Measurements from ENCODE around the gene PDCL2. TPM values are rescaled to one million over a fixed set of nuclear protein-coding genes. Genes with fewer than 3 reads are reported as not detected.

Gene PDCL2
- total and polyA plus RNA-seq, 2 of the 13 experiments (the other 11 are each of a cell fraction or from before 2014, with no cell fraction given), result not detected

DNA sequence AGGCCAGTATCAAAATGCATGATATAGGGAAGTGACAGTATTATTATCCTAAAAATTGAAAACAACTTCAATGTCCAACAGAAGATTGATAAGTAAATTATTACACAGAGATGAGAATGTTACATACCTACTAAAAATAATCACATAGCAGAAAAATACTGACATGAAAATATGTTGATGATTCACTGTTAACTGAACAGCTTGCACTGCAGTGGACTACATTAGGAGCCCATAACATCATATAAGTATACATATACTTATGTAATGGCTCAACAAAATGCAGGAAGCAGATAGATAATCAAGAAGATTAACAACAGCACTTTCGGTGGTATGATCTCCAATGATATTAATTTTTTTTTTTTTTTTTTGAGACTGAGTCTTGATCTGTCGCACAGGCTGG is 52.4 kb downstream of the PDCL2 start:
- no peak overlapping the region for H3K9ac ChIP-seq (ENCODE audit: insufficient read depth, low read depth, low read length)
- DNase-seq (ENCODE audit: low spot score), result no peak

DNA sequence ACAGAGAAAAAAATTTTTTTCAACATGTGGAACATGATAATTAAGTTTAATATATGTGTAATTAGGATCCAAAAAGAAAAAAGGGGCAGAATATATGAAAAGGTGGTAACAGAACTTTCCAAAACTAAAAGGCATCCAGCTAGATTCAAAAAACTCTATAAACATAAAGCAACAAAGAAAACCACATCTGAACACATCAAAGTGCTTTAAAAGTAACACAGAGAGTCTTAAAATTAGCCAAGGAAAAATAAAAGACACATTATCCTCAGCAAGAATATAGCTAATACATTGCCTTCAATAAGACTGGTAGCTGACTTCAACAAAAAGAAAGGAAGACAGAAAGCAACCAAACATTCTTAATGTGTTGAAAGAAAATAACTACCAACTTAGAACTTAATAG is 53.5 kb downstream of the PDCL2 start:
- H3K27ac ChIP-seq (ENCODE audit: extremely low read length, insufficient read depth, low read length), result no peak overlapping the region
- in situ Hi-C loops (cut with HindIII; ENCODE audit: extremely low pct_ligation_motif_present, low pct_unique_long_range_greater_than_20kb) (no loop called here), intact Hi-C loops (cut with micrococcal nuclease; ENCODE audit: unreplicated experiment) (no loop called here)
- no peak for DNase-seq (ENCODE audit: low spot score)
- no peak overlapping the region for H3K9ac ChIP-seq (ENCODE audit: insufficient read depth, low read depth, low read length)
- CTCF ChIA-PET (ENCODE audit: low intra/inter-chr PET ratio, low total read pairs), result no interaction called here
- no peak overlapping the region for H2AFZ ChIP-seq (ENCODE audit: low read length)
- H3K79me2 ChIP-seq (ENCODE audit: insufficient read depth, low read length), result peaks cover 42% of the 10 kb centered on the region
- FAIRE-seq, result no peak
- no peak overlapping the region for H3K4me3 ChIP-seq (replicated peaks in 1 of 3; ENCODE audit: insufficient read depth in 1 of 3, low read depth in 2 of 3, low read length in 3 of 3)
- no peak overlapping the region for H3K4me2 ChIP-seq (ENCODE audit: low read depth, low read length)
- no peaks in the 10 kb centered on the region for H3K9me3 ChIP-seq (ENCODE audit: low read length)
- BruUV-seq (replicated peaks), result no TSS peak
- no peak for ATAC-seq
- no peaks in the 10 kb centered on the region for H3K27me3 ChIP-seq (ENCODE audit: control insufficient read depth in 1 of 2, insufficient read depth in 2 of 2, low read length in 2 of 2)
- H3K36me3 ChIP-seq (replicated peaks in 1 of 2; ENCODE audit: control insufficient read depth in 1 of 2, insufficient read depth in 2 of 2, low read length in 2 of 2), result 0 out of 5 replicates have a peak, but pooled peaks cover 0 to 4% of the 10 kb centered on the region in 2 experiments
- POLR2A ChIA-PET, result no interaction called here
- no peaks in the 10 kb centered on the region for H4K20me1 ChIP-seq (ENCODE audit: insufficient read depth, low read length)
- peaks cover 11% of the 10 kb centered on the region; the same call in 1 of the 2 replicates for H3K4me1 ChIP-seq (ENCODE audit: insufficient read depth, low read length)
- TF ChIP-seq WIZ (CRISPR knock-in tag; IDR thresholded peaks at IDR 0.05) (no peak), ZNF567 (CRISPR knock-in tag; IDR thresholded peaks at IDR 0.05; ENCODE audit: borderline replicate concordance) (no peak), ZNF382 (CRISPR knock-in tag; IDR thresholded peaks at IDR 0.05; ENCODE audit: borderline replicate concordance) (no peak), IRX3 (CRISPR knock-in tag; IDR thresholded peaks at IDR 0.05; ENCODE audit: borderline replicate concordance, low read depth) (no peak), TBL1XR1 (IDR thresholded peaks at IDR 0.05; ENCODE audit: borderline replicate concordance, low read length, partially characterized antibody) (no peak), ZMYM4 (CRISPR knock-in tag; IDR thresholded peaks at IDR 0.05) (no peak), RARG (CRISPR knock-in tag; IDR thresholded peaks at IDR 0.05; ENCODE audit: low read depth) (no peak), SAP130 (CRISPR knock-in tag; IDR thresholded peaks at IDR 0.05; ENCODE audit: low read depth) (no peak)
- TF ChIP-seq, protein P1, sequence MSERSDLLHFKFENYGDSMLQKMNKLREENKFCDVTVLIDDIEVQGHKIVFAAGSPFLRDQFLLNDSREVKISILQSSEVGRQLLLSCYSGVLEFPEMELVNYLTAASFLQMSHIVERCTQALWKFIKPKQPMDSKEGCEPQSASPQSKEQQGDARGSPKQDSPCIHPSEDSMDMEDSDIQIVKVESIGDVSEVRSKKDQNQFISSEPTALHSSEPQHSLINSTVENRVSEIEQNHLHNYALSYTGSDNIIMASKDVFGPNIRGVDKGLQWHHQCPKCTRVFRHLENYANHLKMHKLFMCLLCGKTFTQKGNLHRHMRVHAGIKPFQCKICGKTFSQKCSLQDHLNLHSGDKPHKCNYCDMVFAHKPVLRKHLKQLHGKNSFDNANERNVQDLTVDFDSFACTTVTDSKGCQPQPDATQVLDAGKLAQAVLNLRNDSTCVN (CRISPR knock-in tag; IDR thresholded peaks at IDR 0.05; ENCODE audit: borderline replicate concordance), result no peak
- TF ChIP-seq, protein P2, sequence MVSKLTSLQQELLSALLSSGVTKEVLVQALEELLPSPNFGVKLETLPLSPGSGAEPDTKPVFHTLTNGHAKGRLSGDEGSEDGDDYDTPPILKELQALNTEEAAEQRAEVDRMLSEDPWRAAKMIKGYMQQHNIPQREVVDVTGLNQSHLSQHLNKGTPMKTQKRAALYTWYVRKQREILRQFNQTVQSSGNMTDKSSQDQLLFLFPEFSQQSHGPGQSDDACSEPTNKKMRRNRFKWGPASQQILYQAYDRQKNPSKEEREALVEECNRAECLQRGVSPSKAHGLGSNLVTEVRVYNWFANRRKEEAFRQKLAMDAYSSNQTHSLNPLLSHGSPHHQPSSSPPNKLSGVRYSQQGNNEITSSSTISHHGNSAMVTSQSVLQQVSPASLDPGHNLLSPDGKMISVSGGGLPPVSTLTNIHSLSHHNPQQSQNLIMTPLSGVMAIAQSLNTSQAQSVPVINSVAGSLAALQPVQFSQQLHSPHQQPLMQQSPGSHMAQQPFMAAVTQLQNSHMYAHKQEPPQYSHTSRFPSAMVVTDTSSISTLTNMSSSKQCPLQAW (CRISPR knock-in tag; IDR thresholded peaks at IDR 0.05), result no peak

More for the DNA sequence above, 52.4 kb downstream of the PDCL2 start:
- Histone ChIP-seq H3K79me2 (ENCODE audit: insufficient read depth, low read length) (peaks cover 46% of the 10 kb centered on the region), H3K27ac (ENCODE audit: extremely low read length, insufficient read depth, low read length) (no peak overlapping the region), H3K4me2 (ENCODE audit: low read depth, low read length) (no peak overlapping the region), H3K27me3 (ENCODE audit: control insufficient read depth in 1 of 2, insufficient read depth in 2 of 2, low read length in 2 of 2) (no peaks in the 10 kb centered on the region), H3K4me3 (replicated peaks in 1 of 3; ENCODE audit: insufficient read depth in 1 of 3, low read depth in 2 of 3, low read length in 3 of 3) (no peak overlapping the region), H3K9me3 (ENCODE audit: low read length) (no peaks in the 10 kb centered on the region), H4K20me1 (ENCODE audit: insufficient read depth, low read length) (no peaks in the 10 kb centered on the region; the same call in 1 of the 2 replicates), H3K36me3 (replicated peaks in 1 of 2; ENCODE audit: control insufficient read depth in 1 of 2, insufficient read depth in 2 of 2, low read length in 2 of 2) (0 out of 5 replicates have a peak, but pooled peaks cover 0 to 4% of the 10 kb centered on the region in 2 experiments), H3K4me1 (ENCODE audit: insufficient read depth, low read length) (peaks cover 22% of the 10 kb centered on the region), H2AFZ (ENCODE audit: low read length) (no peak overlapping the region)
- BruUV-seq (replicated peaks), result no TSS peak
- WGBS (ENCODE audit: low lambda C conversion rate), result 96% methylated on average over 2 of the region's 2 CpGs
- in situ Hi-C loops (cut with HindIII; ENCODE audit: extremely low pct_ligation_motif_present, low pct_unique_long_range_greater_than_20kb), result no loop called here
- TF ChIP-seq GATA4 (IDR thresholded peaks at IDR 0.05; ENCODE audit: borderline replicate concordance, low read depth) (no peak), KDM5B (CRISPR knock-in tag; IDR thresholded peaks at IDR 0.05; ENCODE audit: borderline replicate concordance) (no peak), ZNF709 (CRISPR knock-in tag; IDR thresholded peaks at IDR 0.05) (no peak), SMARCE1 (IDR thresholded peaks at IDR 0.05; ENCODE audit: borderline replicate concordance) (no peak), HNRNPL (IDR thresholded peaks at IDR 0.05; ENCODE audit: low read depth, low read length) (no peak), RBAK (CRISPR knock-in tag; IDR thresholded peaks at IDR 0.05) (no peak), SRY (CRISPR knock-in tag; IDR thresholded peaks at IDR 0.05) (no peak), ZNF724P (CRISPR knock-in tag; IDR thresholded peaks at IDR 0.05; ENCODE audit: borderline replicate concordance) (no peak), ZNF10 (CRISPR knock-in tag; IDR thresholded peaks at IDR 0.05; ENCODE audit: borderline replicate concordance, low read depth) (no peak), ZNF878 (CRISPR knock-in tag; IDR thresholded peaks at IDR 0.05) (no peak), PITX1 (CRISPR knock-in tag; IDR thresholded peaks at IDR 0.05) (no peak), CHCHD3 (CRISPR knock-in tag; IDR thresholded peaks at IDR 0.05) (no peak), NFRKB (IDR thresholded peaks at IDR 0.05) (no peak)
- TF ChIP-seq, protein P3, sequence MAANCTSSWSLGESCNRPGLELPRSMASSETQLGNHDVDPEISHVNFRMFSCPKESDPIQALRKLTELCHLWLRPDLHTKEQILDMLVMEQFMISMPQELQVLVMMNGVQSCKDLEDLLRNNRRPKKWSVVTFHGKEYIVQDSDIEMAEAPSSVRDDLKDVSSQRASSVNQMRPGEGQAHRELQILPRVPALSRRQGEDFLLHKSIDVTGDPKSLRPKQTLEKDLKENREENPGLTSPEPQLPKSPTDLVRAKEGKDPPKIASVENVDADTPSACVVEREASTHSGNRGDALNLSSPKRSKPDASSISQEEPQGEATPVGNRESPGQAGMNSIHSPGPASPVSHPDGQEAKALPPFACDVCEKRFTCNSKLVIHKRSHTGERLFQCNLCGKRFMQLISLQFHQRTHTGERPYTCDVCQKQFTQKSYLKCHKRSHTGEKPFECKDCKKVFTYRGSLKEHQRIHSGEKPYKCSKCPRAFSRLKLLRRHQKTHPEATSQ (CRISPR knock-in tag; IDR thresholded peaks at IDR 0.05; ENCODE audit: borderline replicate concordance), result no peak
- CTCF ChIA-PET (ENCODE audit: low intra/inter-chr PET ratio, low total read pairs), result no interaction called here
- FAIRE-seq (no peak), ATAC-seq (no peak)
- intact Hi-C loops (cut with micrococcal nuclease; ENCODE audit: unreplicated experiment), result no loop called here
- POLR2A ChIA-PET, result no interaction called here
